ENCODE data around the gene RGS16.
A peak's percentile ranks its signal among the peaks of the same experiment; 100 is the strongest.

RGS16 gene

DNA sequence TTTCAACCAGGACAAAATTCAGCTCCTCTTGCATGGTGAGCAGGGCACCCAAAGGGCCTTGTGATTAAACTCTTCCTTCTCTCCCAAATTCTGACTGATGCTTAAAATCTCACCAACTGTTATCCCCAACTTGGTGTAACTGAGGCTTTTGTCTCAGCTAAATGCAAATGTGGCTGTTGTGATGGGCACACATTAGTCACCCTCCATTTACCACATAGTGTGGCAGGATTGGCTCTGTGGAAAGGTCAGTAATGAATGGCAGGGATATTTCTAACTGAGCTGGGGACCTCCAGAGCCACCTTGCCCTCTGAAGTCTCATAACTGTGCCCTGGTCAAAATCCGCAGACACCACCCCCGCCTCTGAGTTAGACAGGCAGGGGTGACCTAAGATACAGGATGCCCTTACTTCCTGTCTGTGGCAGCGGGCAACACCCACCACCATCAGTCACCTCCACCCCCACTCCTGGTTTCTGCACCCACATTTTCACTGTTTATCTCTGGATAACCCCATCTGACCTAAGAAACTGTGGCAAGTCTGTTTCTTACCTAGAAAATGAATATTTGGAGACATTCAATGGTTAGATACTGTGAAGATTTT, 25.4 kb upstream of the RGS16 start:
- DNase-seq (ENCODE audit: low read depth), result no peak

DNA sequence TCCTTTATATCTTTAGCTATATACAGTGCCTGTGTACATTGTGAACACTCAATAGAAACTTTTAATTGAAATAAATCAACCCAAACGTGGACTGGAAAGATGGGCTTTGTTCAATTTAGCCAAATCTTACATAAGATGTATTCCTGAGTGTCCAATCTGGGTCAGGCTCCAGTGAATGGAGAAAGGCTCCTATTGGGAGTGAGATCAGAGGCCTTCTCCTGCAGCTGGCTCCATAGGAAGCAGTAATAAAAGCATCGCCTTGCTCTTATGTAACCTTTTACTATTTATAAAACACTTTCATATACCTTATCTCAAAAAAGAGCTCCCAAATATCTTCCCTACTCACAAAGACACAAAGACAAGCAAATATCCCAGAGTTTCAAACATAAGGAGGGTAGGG, 24.9 kb upstream of the RGS16 start:
- DNase-seq (ENCODE audit: low read depth), result no peak

DNA sequence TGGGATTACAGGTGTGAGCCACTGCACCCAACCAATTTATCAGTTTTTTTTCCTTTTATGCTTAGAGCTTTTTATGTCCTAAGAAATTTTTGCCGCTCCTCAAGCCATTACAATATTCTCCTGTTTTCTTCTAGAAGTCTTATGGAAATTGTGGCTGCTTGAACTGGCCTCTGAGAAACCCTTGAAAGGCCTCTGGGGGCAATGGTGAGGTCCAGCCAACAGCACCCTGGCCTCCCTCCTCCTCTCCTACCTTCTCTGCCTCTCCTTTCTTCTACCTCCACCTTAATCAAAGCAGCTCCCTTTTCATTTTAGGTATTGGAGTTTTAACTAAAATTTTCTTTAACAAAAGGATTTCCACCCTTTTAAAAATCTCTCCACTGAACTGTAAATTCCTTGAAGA, 24.5 kb upstream of the RGS16 start:
- no peak for DNase-seq (ENCODE audit: low read depth)

DNA sequence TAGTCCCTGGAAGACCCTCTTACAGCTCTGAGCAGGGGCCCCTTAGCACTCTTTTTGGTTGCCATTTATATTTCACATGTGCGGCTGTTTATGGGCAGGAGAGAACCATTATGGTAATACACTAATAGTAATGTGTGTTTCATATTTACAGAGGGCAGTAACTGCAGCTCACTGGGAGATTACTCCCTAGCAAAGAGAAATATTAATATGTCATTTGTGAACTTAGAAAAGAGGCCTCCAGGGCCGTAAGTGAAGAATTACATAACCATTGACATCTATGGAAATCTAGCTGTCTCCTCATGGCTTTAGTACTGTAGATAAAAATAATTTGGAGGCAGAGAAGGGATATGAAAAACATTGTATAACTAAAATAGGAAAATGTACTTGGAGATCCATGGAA, 23.4 kb upstream of the RGS16 start:
- no peak for DNase-seq (ENCODE audit: low read depth)

DNA sequence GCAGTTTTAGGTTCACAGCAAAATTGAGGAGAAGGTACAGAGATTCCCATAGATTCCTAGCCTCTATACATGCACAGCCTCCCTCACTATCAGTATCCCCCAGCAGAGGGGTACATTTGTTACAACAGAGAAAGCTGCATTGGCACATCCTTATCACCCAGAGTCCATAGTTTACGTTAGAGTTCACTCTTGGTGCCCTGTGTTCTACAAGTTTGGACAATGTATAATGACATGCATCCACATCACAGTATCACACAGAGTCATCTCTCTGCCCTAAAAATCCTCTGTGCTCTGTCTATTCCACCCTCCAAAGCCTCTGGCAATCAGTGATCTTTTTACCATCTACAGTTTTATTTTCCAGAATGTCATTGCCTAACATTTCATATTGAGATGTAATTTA, 22.3 kb upstream of the RGS16 start:
- no peak for DNase-seq (ENCODE audit: low read depth)

DNA sequence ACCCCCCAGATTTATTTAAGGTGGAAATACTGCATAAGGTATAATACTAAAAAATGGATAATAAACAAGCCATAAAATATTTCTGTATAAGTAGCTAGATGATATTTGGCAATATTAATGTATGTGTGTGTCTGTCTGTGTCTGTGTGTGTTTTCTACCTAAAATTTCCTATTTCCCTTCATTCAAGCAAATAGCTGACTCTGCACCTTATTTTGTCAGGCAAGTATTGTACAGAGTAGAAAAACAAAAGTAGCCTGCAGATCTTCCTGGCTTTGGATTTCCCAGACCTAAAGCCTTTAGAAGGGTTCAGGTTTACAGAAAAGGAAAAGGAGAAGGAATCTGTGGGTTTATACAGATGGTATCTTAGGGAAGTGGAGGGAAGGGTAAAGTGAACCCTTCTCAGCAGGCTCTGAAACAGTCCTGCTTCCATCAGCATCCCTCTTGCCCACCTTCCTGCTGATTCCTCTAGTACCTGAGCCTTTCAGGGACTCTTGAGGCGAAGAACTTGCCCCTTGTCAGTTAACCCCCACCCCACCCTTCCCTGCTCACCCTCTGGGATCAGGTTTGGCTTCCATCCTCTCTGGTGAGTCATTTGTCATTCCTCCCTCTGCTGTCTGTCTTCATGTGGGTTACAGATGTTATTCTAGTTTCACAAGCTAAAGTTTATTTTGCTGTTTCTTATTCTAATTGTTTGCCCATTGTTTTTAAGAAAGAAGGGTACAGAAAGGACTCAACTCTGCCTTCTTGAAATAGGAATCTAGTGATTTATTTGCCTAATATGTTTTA, 21.7 kb upstream of the RGS16 start:
- DNase-seq (ENCODE audit: low read depth), result peak; percentile 36

DNA sequence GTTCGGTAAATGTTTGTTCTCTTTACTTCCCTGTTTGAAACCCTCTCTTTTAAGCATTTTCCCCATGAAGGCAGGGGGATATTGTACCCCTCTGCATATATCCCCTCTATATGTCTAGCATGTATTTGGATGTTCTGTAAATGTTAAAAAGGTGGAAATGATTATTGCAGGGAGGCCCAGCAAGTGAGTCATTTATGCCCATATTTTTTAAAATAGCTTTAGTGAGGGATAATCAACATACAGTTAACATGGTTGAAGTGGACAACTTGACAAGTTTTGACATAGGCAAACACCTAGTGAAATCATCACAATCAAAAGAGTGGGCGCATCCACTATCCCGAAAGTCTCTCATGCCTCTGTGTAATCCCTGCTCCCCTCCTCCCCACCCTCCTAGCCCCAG, 20.8 kb upstream of the RGS16 start:
- DNase-seq (ENCODE audit: low read depth), result no peak

DNA sequence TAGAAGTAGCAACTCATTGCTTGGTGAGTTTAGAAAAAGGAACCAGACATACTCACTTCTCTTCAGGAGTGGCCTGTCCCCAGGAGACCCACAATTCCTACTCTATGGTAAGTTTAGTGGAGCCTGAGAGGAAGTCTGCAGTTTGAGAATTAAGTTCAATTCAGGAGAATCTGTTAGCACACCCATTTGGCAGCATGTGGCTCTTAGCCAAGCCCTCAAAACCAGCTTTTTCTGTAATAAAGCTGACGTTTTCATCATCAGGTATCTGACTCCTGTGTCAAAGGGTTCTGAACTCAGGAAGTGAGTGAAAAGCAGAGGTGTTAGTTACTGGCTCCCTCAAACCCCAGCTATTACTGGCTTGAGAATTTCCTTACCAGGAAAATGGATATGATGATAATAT, 20.4 kb upstream of the RGS16 start:
- no peak for DNase-seq (ENCODE audit: low read depth)

DNA sequence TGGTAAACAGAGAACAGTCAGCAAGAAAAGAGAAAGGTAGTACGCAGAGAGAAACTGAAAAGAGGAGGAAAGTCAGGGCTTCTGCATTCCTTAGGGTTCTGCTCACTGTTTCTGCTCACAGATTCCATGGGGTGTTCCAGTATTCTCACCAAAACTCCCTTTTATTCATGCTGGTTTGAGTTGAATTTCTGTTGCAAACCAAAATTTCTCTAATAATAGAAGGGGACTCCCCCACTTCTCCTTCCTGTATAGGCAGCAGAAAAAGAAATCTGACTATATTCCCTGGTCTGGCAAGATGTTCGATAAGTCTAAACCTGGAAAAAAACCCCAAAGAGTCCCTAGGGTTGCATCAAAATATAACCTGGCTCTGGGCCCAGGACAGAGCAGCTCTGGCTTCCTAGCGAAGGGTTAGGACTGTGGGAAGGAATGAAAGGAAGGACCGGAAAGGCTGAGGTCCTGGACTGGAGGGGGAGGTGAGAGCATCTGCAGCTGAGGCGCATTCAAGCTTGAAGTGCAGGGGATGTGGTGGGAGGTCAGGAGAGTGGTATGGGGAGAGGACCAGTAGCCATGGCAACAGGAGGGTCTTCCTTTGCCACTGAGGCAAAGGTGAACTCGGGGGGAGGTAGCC, 18.8 kb upstream of the RGS16 start:
- no peak for DNase-seq (ENCODE audit: low read depth)

DNA sequence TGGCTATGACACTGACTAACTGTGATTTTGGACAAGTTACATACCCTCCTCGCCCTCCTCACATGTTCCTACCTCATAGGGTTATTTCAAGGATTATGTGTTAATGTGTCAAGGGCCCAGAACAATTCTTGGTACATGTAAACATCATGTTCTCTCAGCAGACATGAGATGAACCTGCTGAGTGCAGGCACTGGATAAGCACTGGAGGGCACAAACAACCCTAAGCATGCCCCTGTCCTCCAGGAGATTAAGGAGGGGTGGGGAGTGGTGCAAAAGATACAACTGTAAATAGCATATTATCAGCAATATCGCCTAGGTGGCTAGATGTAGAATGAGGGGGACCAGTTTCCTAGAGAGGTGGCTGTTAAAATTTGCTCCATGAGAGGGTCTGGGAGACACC, 17.7 kb upstream of the RGS16 start:
- DNase-seq (ENCODE audit: low read depth), result no peak

DNA sequence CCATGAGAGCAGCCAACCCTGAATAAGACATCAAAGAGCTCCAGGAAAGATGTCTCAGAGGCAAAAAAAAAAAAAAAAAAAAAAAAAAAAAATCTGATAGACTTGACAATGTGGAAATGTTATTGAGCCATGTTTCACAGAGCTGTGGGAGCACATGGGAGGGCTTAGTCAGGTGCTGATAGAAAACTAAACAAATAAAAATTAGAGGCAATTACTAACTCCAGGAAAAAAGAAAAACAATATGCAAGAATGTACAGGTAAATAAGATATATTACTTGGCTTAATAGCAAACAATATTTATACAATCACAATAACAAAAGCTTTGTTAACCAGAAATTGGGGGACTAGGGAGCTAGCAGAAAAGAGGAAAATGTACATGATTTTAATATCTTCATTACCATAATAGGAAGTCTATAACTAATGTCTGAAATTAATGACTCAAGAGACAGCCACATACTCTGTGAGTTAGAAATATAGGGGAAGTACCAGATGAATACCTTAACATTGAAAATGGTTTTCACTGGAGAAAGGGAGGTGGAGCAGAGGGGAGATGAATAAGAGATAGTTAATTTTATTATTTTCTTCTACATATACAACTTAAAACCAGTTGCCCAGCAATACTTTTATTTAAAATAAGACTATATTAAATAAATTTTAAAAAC, 16.9 kb upstream of the RGS16 start:
- DNase-seq (ENCODE audit: low read depth), result no peak

DNA sequence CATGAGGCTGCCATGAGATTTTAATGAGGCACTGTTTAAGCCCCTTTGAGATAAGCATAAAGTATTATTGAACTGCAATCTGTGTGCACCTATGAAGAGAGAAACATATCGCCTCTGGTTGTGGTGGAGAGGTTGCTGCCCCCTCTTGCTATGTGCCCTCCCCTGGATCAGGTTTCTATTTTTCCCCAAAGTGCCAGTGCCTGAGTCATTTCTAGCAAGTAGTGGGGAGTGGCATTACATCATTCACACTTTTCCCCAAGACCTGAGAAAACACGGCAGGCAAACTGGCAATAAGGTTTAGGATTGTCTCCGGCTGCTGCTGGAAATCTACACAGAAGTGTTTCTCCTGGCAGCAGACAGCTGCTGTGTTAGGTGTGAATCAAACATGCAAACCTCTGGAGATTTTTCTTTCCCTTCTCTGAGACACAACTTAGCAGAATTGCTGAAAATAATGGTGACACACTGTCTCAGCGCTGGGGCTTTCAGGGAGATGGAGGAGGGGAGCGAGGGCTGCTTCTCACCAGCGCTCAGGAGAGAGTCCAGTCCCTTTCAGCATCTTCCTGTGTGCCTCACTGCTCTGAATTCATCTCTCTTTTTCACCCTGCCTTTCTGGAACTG, 13.7 kb upstream of the RGS16 start:
- no peak for DNase-seq (ENCODE audit: low read depth)

DNA sequence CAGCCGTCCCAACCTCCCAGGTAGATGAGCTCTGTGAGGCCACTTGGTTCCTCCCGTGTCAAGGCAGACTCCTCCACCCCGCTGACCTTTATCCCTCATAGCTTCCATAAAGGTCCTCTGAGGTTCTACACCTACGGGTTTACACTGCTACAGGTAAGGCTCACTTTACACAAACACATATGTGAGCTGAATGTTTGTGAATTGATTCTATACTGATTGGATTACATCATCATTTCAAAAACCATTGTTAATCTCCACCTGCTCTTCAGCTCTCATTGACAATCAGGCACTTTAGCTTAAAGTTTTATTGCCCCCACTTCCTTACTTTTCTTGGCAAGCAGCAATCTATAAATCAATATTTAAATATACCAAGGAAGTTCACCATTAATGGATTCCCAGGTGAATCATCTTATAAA, 12.8 kb upstream of the RGS16 start:
- no peak for DNase-seq (ENCODE audit: low read depth)

DNA sequence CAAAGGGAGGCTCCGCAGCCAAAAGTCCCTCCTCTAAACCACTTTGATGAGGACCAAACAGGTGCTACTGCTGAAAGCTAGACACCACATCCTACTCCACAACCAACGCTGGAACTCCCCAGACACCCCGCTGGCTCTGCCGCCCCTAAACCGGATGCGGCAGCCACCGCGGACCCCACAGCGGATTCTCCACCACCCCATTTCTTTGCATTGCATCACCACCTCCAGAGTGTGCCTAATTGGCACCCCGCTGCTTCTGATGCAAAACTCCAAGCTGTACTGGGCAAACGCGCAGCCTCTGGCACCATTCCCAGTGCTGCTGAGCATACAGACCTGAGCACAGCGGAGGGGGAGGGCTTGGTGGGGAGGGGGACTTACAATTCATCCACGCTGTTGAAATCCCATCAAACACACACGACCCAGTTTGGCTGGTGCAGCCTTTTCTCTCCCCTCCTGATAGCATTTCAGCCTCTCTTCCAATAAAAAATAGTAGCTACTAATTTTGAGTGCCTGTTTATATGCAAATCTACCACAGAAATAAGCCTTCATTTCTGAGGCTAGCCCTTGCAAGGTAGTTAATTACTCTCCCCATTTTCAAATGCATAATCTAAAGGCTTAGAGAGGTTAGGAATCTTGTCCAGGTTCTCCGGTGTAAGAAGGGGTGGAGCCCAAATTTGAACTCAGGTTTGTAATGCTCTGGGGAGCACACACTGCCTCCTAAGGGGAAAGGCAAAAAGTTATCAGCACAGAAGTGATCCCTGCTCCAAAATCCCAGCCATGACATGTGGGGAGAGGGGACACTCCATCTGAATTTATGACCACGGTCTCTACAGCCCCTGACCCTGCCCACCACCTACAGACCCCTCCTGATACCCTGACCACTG, 12.2 kb upstream of the RGS16 start:
- peak; percentile 71 for DNase-seq (ENCODE audit: low read depth)

DNA sequence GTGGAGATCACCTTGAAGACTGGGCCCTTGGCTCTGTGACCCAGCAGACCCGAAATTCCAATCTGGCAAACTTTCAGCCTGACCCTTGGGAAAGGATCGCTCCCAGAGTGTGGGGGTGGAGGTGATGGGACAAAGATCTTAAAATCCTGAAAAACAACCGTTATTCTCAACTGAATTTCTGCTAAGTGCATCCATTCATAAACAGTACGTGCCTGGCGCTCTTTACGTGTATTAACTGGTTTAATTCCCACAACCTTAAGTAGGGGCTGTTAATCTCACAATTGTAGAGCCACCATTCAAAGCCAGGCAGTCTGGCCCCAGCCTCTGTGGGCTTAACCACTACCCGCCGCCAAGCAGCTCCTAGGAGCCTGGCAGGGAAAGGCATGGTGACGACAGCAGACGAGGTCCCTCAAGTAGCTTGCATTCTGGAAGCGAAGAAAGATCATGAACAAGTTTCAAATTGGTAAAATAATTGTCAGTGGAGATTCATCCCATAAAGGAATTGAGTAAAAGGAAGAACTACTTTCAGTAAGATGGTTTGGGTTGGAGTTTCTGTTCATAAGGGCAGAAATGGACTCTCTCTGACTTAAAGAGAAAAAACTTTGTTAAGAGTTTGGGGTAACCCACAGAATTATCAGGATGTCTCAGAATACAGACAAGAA, 11.4 kb upstream of the RGS16 start:
- peak; percentile 47 for DNase-seq (ENCODE audit: low read depth)

DNA sequence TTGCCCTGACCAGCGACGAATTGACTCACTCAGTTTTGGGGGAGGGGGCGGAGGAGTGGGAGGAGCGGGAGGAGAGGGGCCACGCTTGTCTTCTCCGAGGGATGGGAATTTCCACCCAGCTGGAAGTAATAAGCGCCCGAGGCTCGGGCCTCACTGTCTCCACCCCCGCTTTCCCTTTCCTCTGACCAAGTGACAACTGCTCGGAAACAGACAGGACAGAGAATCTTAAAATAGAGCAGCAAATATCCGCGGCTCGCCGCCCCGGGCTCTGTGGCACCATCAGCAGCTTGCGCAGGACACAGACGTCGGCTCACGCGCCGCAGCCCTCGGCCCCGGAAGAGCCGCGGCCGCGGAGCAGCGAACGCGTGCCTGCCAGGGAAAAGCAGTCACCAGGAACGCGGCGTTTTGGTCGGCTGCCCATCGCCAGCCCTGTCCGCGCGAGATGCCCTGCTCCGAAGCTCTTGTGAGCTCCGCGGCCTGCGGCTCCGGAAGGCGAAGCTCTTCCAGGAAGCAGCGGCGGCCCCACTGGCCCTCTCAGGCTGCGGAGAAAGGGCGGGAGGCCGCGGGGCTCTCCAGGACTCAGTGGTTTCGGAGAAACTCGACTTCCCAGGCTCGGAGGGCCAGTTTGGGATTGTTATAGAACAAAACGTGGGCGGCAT, 10.7 kb upstream of the RGS16 start:
- peak; percentile 93 for DNase-seq (ENCODE audit: low read depth)

DNA sequence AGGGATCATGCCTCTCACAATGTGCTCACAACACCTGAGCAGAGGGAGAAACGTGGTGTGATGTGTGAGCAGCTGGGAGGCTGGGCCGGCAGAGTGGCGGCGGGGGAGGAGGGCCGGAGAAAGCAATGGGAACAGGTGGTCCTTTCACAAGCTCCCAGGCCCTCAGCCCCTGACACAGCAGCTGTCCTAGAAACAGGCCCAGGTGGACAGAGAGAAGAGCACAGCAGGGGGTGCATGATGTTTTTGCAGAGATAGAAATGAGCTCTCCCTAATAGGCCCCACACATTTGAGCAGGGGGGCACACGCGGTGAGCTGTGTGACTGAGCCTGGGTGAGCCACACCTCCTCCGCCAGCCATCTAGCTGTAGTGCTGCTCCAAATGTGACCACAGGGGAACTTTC, 7.6 kb upstream of the RGS16 start:
- DNase-seq (ENCODE audit: low read depth), result no peak

DNA sequence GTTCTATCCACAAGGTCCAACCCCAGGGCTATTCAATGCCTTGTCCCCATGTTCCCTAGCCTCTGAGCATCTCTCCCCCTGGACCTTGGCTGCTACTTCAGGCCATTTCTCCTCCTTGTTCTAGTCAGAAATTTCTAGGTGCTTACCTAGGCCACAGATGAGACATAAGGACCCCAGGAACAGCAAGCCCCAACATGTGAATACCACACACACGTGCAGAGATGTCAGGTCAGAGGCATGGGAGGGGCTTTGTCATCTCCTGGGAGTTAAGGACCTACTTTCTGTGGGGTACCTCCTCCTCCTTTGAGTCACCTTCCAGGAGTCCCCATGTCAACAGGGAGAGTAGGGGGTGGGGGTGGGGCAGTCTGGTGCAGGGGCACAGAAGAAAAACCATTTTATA, 7.1 kb upstream of the RGS16 start:
- DNase-seq (ENCODE audit: low read depth), result no peak

DNA sequence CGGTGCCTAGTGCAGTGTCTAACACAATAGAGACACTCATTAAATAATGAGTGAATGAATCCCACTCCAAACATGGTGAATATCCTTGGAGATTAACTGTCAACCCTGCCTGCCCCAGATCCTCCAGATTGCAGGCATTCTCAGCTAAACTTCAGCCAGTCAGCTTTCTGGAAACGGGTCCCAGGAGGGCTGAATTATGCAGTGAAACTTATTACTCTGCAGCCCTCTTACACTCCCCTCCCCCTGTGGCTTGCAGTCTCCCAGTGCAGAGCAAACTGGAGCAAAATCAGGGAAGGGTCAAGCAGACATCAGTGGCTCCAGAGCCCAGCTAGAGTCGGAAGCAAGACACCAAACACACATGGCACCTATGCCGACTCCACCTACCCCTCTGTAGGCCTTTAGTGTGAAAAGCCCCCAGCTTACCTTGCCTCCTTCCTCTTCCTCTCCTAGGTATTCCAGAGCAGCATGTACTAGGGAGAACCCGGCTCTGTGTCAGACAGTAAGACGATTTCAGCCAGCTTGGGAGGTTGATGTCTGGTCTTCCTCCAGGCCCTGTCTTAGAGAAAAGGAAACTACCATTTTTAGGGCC, 6.5 kb upstream of the RGS16 start:
- DNase-seq (ENCODE audit: low read depth), result no peak

Measured in fibroblast of gingiva (primary cell).